Stromal cell of bone marrow (primary cell): ENCODE results near the gene SOD3.

Source experiments
- DNase-seq: peaks from one replicate; pipeline ENCODE4 v3.0.0-alpha.2; 2012; ENCODE audit warnings: low read depth

Gene SOD3, protein sequence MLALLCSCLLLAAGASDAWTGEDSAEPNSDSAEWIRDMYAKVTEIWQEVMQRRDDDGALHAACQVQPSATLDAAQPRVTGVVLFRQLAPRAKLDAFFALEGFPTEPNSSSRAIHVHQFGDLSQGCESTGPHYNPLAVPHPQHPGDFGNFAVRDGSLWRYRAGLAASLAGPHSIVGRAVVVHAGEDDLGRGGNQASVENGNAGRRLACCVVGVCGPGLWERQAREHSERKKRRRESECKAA

DNA sequence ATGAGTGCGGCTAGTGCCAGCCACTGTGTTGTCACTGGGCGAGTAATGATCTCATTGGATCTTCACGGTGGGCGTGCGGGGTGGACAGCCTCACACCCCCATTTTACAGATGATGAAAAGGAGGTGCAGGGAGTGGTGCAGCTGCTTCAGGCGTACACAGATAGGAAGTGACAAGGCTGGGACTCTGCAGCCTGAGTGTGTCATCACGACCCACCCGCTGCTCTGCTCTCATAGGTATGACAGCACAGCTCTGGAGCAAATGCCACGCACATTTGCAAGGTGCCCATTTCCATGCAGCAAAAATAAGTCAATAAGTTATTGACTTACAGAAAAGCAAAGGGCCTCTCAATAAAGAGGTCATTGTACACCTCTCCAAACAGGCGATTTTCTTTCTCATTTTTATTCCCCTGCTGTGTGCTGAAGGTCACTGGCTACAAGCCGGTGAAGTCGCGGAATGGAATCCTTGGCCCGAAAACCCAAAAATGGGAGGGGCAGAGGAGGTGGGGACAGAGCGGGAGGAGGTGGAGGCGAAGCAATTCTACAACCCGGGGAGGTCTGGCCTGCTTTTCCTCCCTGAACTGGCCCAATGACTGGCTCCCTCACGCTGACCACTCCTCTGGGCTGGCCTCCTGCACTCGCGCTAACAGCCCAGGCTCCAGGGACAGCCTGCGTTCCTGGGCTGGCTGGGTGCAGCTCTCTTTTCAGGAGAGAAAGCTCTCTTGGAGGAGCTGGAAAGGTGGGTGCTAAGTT lies at the start of gene SOD3:
TSS of gene SOD3 (plus strand) at position 658 of the 750 bp plus-strand sequence. CDS start 3,949 bp downstream, outside the sequence.
- DNase-seq, result peak; percentile 80

DNA sequence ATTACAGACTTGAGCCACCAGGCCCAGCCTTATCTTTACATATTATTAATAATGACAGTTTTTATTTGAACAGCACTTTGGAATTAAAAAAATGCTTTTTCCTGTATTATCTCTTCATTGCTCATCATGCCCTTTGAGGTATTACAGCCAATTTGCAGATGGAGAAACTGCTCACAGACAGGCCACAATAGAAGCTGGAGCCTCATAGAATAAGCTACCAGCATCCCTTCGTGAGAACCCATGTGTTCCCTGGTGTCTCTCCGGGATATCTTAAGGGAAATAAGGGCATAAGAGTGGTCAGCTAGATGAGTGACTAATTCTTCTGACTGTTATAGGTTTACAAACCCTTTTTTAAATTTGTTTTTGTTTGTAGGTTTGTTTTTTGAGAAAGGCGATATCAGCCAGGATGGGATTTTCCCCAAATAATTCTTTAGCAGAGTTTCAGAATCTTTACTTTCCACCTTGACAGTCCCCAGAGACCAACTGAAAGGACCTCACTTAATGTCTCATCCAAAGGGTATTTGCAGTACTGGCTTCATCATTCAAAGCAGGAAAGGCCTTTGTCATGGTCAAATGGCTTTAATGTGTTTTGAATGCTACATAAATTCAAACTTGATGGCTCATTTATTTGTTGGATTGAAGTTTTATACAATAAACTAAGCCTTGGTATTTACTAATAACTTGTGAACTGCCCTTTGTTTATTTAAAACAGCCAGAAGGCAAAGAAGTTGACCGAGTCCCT lies 48.0 kb upstream of the SOD3 start:
- no peak for DNase-seq

DNA sequence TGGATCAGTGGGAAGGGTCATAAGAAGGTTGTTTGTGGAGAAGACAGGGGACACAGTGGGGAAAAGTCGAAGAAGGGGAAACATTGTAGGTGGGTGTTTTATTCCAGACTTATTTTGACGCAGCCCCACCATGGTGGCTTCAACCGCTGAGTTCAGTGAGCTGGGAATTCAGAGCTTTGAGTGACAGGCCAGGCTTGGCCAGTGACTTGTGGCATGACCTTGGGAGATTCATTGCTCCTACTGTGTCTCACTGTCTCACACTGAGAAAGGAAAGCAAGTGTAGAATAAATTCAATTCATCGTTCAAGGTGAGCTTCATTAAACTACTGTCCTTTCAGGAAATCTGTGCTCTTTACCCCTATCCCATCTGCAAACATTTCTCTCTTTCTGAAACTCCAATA lies 47.4 kb upstream of the SOD3 start:
- no peak for DNase-seq

- DNase-seq, result no peak
These were observed 46.5 kb upstream of the SOD3 start for GRCh38 chr4:24748758-24749350.

- no peak for DNase-seq
These were observed 45.3 kb upstream of the SOD3 start for GRCh38 chr4:24750106-24750505.

- DNase-seq, result no peak
These were observed 43.3 kb upstream of the SOD3 start for GRCh38 chr4:24751926-24752539.

DNA sequence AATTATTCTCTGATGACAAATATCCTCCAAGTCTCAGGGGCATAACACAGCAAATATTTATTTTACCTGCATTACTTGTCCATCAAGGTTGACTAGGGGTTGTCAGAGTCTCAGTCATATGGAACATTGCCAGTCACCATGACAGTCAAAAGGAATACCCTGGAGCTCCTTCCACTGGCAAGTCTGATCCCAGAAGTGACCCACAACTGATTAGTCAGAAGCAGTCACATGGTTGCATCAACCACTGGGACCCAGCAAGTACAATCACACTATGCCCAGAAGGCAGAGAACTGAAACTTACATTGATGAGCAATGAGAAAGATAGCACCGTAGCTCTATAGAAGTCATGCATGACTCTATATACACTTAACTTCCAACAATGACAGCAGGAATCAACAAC lies 41.9 kb upstream of the SOD3 start:
- DNase-seq, result peak; percentile 32

DNA sequence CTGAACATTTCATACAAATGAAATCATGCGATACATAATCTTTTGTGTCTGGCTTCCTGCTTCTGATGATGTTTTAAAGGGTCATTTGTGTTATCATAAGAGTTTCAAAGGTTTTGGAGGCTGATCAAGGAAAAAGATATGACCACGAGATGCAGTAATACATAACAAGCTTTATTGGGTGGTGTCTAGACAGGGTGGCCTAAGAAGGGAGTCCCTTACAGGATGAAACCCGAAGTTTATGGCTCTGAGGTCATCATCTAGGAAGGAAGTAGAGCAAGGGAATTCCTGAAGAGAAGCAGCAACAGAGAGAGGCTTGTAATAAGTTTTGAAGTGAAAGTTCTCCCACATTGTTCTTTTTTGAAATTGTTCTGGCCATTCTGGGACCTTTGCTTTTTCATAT lies 40.8 kb upstream of the SOD3 start:
- no peak for DNase-seq

DNA sequence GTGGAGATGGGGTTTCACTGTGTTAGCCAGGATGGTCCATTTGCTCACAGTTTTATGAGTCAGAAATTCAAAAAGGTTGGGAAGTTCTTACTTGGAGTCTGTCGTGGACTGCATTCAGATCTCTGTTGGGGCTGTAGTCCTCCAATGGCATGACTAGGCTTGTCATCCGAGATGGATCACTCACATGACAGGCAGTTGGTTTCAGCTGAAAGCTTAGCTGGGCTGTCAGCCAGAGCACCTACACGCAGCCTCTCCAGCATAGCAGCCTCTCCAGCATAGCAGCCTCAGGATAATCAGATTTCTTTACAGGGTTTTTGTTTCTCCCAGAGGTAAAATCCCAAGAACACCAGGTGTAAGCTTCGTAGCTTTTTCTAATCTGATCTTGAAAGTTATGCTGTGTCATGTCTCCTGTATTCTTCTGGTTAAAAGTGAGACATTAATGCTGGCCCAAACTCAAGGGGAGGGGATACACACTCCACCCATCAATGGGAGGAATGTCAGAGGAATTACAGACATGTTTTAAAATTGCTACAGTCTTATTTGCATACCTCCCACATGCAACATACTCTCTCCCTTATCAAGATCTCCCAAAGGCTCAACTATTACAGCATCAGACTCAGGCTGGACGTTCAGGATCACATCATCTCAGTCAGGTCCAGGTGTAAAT lies 31.6 kb upstream of the SOD3 start:
- peak; percentile 58 for DNase-seq

DNA sequence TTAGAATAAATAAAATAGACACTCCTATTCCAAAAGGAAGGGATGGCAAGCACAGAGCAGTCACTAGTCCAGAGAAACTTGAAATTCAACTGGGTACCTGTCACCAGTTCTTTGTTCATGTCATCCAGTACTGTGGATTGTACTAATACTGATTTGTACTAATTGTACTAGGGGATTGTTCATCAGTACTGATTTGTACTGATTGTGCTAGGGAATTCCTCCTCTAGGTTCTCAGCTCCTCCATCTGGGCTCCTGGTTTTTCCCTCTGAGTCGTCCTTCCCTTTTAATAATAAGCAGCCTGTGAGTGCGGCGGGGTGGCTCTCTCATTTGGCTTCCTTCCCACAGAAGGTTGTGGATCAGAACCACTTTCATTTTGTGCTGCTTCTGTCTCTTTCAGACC lies 31.0 kb upstream of the SOD3 start:
- DNase-seq, result no peak

DNA sequence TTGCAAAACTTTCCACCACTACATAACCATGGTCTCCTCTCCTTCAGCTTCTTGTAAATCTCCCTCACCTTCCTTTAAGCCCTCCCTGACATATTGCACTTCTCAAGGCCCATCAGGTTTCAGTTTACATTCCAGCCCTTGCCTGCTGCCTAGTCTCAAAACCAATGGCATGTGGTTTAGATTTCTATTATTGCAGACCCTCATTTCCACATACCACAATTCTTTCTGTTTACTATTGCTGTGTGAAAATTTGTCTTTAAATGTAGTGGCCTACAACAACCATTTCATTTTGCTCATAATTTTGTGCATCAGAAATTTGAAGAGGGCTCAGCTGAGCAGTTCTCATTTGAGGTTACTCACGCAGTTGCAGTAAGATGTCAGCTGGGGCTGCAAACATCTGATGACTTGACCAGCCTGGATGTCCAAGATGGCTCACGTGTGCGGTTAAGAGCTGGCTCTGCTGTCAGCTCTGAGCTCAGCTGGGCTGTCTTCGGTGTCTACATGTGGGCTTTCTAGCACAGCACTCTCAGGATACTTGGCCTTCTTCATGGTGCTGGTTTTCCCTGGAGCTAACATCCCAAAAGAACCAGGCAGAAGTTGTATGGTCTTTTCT lies 29.9 kb upstream of the SOD3 start:
- peak; percentile 49 for DNase-seq

DNA sequence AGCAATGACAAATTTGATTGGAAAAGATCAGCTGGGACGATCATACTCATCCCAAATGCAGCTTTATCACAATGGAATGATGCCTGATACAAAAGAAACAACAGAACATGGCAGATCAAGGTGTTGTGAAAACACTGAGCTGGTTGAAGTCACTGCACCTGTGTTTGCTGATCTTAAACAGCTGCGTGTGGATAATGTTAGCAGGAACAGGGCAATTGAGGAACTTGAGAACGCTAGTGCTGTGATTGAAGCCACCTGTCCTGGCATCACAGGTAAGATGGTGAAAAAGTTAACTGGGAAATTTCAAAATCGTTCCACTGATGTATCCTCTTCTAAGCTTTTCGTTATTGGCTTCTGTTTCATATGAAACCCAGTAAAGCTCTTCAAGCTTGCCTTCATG lies 27.4 kb upstream of the SOD3 start:
- DNase-seq, result no peak

GRCh38 chr4:24768604-24769003 lies 26.8 kb upstream of the SOD3 start:
- DNase-seq, result no peak

DNA sequence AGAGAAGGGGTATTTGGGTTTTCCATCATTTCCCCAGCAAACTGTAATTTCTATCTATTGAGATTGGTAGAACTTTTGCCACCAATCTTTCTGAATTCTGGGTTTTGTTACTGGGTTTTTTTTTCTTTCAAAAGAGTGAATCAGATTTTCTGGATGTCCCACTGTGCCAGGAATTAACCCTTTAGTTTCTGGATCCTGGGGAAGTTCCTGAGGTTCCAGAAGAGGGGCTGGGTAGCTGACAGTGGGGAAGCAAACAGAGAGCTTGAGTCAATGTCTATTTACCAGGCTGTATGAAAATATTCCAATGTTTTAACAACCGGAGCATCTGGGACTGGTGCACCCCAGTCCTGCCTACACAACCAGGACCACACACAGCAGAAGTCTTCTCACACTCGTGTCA lies 25.8 kb upstream of the SOD3 start:
- no peak for DNase-seq

DNA sequence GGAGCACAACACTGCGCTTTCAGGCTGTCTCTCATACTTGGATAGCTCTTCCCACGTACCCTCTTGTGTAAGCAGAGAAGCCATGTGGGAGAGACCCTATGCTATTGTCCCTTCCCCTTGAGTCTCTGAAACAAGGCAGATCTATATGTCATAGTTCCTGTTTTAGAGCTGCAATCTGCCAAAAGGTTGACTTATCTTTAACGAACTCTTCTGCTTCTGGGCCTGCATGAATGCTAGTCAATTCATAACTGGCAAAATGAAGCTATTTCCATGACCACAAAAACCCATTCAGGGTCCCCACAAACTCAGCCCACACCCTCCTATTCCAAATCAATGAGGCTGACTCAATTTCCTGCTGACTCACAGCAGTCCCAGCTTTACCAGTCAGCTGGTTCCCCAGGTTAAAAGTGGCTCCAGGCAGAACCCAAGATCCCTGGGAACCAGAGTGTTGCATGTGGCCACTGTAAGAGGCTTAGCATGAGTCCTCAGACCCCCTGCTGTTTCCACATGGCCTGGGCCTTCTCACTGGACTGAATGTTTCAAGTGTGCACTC lies 25.3 kb upstream of the SOD3 start:
- peak; percentile 98 for DNase-seq

DNA sequence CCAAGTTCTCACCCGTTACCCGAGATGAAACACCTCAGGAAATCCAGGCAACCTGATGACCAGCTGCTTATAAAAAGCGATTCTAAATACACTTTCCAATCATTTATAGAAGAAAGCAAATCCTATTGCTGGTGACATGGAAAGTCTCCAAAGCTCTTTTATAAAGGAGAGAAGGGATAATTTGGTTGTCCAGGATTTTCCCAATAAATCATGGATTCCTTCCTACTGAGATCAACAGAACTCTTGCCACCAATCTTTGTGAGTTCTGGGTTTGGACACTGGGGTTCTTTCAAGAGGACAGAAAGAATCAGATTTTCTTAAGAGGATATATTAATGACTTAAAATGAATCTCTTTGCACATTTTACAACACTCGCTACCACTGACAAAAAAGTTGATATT lies 24.7 kb upstream of the SOD3 start:
- DNase-seq, result no peak

DNA sequence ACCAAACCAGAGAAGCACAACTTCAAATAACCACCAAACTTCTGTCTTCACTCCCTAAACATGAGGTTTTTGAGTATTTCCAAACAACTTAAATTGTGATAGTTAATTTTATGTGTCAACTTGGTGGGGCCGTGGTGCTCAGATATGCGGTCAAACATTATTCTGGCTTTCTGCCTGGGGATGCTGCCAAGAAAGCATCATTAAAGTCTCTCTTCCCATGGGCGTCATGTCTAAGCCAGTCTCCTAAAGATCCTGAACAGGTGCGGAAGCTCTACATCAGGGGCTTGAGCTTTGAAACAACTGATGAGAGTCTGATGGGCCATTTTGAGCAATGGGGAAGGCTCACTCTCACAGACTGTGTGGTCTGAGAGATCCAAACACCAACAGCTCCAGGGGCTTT lies 24.1 kb upstream of the SOD3 start:
- DNase-seq, result no peak

- no peak for DNase-seq
These were observed 23.2 kb upstream of the SOD3 start for GRCh38 chr4:24772061-24772705.

DNA sequence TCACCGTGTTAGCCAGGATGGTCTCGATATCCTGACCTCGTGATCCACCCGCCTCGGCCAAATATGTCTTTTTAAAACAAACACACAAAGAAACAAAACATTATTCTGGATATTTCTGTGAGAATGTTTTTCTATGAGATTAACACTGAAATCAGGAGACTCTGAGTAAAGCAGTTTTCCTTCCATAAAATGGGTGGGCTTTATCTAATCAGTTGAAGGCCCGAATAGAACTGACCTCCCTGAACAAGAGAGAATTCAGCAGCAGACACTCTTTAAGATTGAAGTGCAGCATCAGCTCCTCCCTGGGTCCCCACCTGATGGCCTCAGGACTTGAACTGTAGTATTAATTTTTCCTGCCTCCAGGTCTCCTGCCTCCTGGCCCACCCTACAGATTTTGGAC lies 22.4 kb upstream of the SOD3 start:
- DNase-seq, result no peak

- no peak for DNase-seq
These were observed 20.9 kb upstream of the SOD3 start for GRCh38 chr4:24774452-24774851.
